GM12873 (cell line): ENCODE data around the gene TMEM209.

ENCODE experiments used
- TF ChIP-seq, protein P1 (sequence below): IDR thresholded peaks from 2 replicates; pipeline ENCODE4 v1.5.1; 2012; ENCODE audit warnings: low read depth, mild to moderate bottlenecking, moderate library complexity, low read length, control low read depth; ENCODE audit not compliant: insufficient read depth; ENCODE audit errors: missing control alignments

Gene TMEM209

DNA sequence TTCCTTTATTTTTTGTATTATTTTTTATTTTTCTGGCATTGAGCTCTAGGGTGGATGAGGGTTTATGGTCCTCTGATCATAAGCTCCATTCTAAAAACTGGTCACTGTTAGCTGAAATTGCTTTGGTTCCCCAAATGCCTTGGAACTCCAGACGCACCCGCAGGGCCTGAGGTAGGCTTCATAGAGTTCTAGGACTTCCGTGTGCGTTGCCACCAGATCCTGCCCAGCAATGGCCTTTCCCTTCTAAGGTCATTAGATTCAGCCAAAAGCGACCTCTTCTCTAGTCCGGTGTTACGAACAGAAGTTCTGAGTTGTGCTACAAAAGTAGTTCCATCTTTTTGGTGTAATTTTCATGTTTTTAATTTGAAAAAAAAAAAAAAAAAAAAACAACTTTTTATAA, 70.5 kb downstream of the TMEM209 start:
- TF ChIP-seq, protein P1, sequence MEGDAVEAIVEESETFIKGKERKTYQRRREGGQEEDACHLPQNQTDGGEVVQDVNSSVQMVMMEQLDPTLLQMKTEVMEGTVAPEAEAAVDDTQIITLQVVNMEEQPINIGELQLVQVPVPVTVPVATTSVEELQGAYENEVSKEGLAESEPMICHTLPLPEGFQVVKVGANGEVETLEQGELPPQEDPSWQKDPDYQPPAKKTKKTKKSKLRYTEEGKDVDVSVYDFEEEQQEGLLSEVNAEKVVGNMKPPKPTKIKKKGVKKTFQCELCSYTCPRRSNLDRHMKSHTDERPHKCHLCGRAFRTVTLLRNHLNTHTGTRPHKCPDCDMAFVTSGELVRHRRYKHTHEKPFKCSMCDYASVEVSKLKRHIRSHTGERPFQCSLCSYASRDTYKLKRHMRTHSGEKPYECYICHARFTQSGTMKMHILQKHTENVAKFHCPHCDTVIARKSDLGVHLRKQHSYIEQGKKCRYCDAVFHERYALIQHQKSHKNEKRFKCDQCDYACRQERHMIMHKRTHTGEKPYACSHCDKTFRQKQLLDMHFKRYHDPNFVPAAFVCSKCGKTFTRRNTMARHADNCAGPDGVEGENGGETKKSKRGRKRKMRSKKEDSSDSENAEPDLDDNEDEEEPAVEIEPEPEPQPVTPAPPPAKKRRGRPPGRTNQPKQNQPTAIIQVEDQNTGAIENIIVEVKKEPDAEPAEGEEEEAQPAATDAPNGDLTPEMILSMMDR: no peak

DNA sequence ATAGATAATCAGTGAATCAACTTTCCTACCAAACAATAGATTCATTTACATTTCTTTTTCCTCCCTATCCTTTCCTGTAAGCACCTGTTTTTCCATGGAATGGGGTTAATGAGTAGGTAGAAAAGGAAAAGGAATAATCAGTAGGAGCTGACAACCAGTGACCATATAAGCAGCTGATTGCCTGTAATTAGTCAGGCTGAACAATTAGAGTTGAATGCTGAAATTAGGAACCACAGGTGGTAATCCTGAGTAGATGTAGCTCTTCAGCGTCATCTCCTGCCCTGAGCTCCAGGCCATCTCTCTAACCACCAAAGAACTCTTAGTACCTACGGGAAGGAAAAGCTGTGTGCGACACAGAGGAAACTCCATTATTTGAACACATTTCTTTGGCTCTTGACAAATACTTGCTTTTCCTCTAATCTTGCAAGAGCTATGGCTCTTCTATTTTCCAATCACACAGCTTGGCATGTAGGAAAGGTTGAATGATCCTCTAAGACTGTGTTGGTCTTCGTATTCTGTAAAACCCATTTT, 71.0 kb downstream of the TMEM209 start:
- TF ChIP-seq, protein P1: no peak

DNA sequence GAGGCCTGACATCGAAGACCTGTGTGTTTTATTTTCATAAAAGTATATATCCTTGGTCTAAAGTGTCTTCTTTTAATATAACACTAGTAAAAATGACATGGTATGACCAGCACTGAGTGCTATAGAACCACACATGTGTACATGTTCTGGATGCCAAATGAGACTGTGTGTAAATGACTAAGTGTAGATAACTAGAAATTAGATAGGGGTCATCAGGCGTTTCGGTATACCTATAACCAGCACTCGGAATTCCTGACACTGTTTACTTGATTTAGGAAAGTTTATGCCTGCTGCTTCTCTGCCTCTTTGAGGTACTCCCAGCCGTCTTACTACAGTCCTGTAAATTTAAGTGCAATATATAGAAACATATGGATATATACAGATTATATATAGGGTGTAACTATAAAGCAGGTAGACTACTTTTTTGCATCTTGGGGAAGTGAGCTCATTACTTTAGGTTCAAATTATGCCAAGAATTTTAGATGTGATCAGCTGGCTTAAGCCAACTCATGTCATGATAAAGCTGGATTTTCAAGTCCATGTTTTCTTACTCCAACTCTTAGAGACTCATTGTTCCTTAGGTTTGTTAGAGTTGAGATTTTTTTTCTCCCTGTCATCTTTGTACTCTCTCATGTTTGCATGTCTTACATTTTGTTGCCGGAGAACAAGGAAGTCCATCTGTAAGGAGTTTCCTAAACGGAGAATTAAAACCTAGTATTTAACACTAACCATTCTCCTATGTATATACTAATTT, 72.0 kb downstream of the TMEM209 start:
- TF ChIP-seq, protein P1: no peak

DNA sequence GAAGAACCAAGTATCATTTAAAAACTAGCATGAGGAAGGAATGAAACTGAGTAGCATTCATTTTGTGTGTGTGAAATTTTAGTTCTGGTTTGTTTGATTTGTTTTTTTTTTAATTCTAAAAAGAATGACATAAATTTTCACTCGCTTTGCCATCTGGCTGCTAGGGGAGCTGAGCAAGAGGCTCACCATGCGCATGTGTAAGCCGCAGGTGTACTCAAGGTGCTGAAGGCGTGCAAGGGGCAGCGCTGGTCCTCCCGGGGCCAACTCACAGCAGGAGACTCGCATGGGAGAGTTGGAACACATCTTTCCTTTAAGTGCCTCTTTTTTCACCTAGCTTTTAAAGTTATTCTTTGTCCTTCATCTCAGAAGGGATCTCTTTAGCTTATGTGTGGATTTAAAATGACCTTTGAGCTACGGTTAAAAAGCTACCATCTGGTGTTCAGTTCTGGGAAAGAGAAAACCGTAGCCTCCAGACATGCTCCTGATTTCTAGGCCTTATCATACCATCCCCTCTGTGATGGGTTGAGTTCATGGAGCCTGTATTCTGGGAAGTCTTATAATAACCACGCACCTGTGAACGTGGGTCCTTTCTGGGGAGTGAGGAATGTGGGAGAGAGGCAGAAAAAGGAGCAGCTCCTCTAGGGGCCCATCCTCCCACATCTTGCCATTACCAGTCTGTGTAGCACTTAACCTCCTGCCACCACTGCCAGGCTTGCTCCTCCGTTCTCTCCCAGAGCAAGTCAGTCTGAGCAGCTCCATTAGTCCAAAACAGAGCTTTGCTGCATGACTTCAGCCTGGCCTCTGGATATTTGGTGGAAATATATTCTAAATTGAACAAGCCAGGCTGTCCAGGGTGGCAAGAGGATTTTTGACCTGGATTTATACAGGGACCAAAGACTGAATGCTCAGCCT, 73.0 kb downstream of the TMEM209 start:
- TF ChIP-seq, protein P1: no peak

DNA sequence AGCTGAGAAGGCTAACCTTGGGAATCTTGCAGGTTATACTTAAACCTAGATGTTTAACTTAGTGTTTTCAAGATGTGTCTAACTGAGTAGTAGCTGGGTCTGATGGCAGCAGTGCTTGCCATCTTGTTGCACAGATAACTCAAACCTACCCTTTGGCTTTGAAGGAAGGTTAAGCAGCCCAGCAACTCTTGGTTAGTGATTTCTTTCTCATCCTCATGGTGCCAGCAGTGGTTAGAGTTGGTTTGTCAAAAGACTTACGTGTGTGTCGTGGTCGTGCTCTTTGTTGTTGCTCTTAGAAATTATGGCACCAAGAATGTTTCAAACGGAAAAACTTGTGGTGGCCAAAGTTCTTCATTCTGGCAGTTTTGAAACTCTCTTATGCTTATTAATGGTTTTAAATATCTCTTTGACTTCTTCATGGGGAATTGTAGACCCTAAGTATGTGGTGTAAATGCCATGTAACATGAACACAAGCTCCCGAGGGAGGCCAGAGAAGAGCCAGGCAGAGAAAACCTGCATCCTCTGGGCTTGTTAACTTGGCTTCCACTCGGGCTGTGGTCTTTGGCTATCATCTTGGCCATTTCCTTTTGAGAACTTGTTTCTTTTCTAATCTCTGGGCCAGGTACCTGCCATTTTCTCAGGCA, 73.9 kb downstream of the TMEM209 start:
- TF ChIP-seq, protein P1: no peak

DNA sequence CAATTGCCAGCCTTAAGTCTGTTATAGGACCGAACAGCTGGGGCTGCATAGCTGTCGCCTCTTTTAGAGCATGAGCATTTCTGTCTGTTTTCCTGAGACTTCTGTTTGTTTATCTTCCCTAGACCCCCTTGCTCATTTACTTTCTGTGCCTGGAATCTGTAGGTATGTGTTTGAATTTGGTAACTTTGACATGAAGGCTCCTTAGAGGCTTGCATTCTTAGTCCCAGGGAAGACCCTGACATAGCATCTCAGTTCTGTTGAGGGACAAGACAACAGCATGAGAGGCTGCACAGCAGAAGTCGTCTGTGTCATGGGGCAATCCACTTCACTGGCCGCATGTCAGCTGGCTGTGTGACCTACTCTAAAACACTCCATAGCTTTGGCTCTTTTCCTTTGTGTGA, 76.2 kb downstream of the TMEM209 start:
- TF ChIP-seq, protein P1: no peak
